K562 (cell line): ENCODE measurements around the gene RGS9BP. TPM values are rescaled to one million over a fixed set of nuclear protein-coding genes. Genes with fewer than 3 reads are reported as not detected.

Experiments
- ATAC-seq: fragments of 200-7000 bp; cut with Tn5 transposase; 3 replicates; pipeline ENCODE4 v1.9.1; 2020; ENCODE audit warnings: moderate library complexity
- BruUV-seq: library from RNA; stranded (reverse); fragments of 400-500 nt; replicated peaks from 2 replicates; lab custom pipeline; 2021; lab: Mats Ljungman, UMichigan
- CTCF ChIA-PET: fragments of 300-600 bp; formaldehyde crosslinking; extraction: SDS; loops from one replicate; lab custom pipeline; 2021; ENCODE audit warnings: low intra/inter-chr PET ratio; lab: Yijun Ruan, JAX
- POLR2A ChIA-PET: fragments of 300-600, 350-650 bp; sonication (Branson Sonifier 250); formaldehyde crosslinking; extraction: SDS; loops from one replicate; lab custom pipeline; 2021; ENCODE audit warnings: antibody characterized with exemption, inconsistent platforms; lab: Yijun Ruan, JAX
- DNase-seq, 4 experiments: peaks; one replicate each; pipeline versions ENCODE4 v3.0.0 to v3.0.0-alpha.2; 2011 to 2018; ENCODE audit warnings: low spot score in 3 of 4, mixed read lengths in 3 of 4; ENCODE audit errors: extremely low read depth in 1 of 4
- FAIRE-seq: peaks from 2 replicates; lab custom pipeline; 2011; peaks lifted over from hg19 to GRCh38; lab: Jason Lieb, UNC
- H2AFZ ChIP-seq: 2 replicates; pipeline ENCODE4 v1.6.0; 2011; ENCODE audit warnings: low read depth, low read length, control low read depth, inconsistent platforms
- H3K27ac ChIP-seq: fragments of 200-600 bp; 3 replicates; pipeline ENCODE4 v1.8.0; 2011; ENCODE audit warnings: low read depth, mild to moderate bottlenecking, control low read depth, inconsistent platforms, low read length, moderate library complexity, mixed read lengths; ENCODE audit errors: extremely low read depth
- H3K27me3 ChIP-seq, 2 experiments: fragments of 300-600 bp in 1 of 2; 2 replicates in 1 of 2; 3 replicates in 1 of 2; pipeline versions ENCODE4 v1.6.0 to v1.8.0; 2011; ENCODE audit warnings: inconsistent platforms in 2 of 2, low read length in 2 of 2, mild to moderate bottlenecking in 1 of 2, mixed read lengths in 1 of 2, moderate library complexity in 1 of 2; ENCODE audit not compliant: control insufficient read depth in 2 of 2, insufficient read depth in 2 of 2
- H3K36me3 ChIP-seq: fragments of 300-600 bp; 3 replicates; pipeline ENCODE4 v1.8.0; 2011; ENCODE audit warnings: mild to moderate bottlenecking, low read length, inconsistent platforms; ENCODE audit not compliant: control insufficient read depth, insufficient read depth
- H3K4me1 ChIP-seq, 2 experiments: fragments of 200-600 bp in 1 of 2; replicated peaks in 1 of 2; 2 replicates in 1 of 2; 3 replicates in 1 of 2; pipeline versions ENCODE4 v1.5.1 to v1.8.0; 2011; ENCODE audit warnings: inconsistent platforms in 2 of 2, low read length in 2 of 2, mild to moderate bottlenecking in 1 of 2, mixed read lengths in 1 of 2, moderate library complexity in 1 of 2; ENCODE audit not compliant: control insufficient read depth in 2 of 2, insufficient read depth in 2 of 2
- H3K4me2 ChIP-seq: 2 replicates; pipeline ENCODE4 v1.6.1; 2011; ENCODE audit warnings: low read length, control low read depth, inconsistent platforms, mixed read lengths; ENCODE audit not compliant: insufficient read depth
- H3K4me3 ChIP-seq: fragments of 200-600 bp; sonication (generic), shearing (Covaris generic); 2 replicates; pipeline ENCODE4 v1.5.1; 2016; ENCODE audit warnings: control low read depth, inconsistent platforms
- H3K79me2 ChIP-seq: fragments of 200-600 bp; 3 replicates; pipeline ENCODE4 v1.8.0; 2011; ENCODE audit warnings: low read length, inconsistent platforms; ENCODE audit not compliant: control insufficient read depth, insufficient read depth
- H3K9ac ChIP-seq, 2 experiments: 2 replicates each; pipeline versions ENCODE4 v1.6.0 to v1.6.1; 2011; ENCODE audit warnings: low read depth in 2 of 2, low read length in 2 of 2, control low read depth in 1 of 2, inconsistent platforms in 1 of 2, mild to moderate bottlenecking in 1 of 2, mixed read lengths in 1 of 2; ENCODE audit not compliant: insufficient read depth in 1 of 2
- H3K9me1 ChIP-seq: one replicate; pipeline ENCODE4 v1.6.0; 2011; ENCODE audit warnings: inconsistent platforms, mild to moderate bottlenecking, low read length, moderate library complexity; ENCODE audit not compliant: control insufficient read depth, insufficient read depth
- H3K9me3 ChIP-seq: replicated peaks from 2 replicates; pipeline ENCODE4 v1.5.1; 2011; ENCODE audit warnings: low read depth, low read length, inconsistent platforms; ENCODE audit not compliant: control insufficient read depth, insufficient read depth
- H4K20me1 ChIP-seq: replicated peaks from 2 replicates; pipeline ENCODE4 v1.6.1; 2011; ENCODE audit warnings: low read length, inconsistent platforms, mixed read lengths; ENCODE audit not compliant: control insufficient read depth, insufficient read depth
- CREM ChIP-seq: IDR thresholded peaks from 2 replicates; pipeline ENCODE4 v1.6.1; 2014; ENCODE audit warnings: antibody characterized with exemption, low read depth
- NFIC ChIP-seq: fragments of 450-650 bp; IDR thresholded peaks from 2 replicates; pipeline ENCODE4 v1.6.1; 2017; ENCODE audit warnings: mild to moderate bottlenecking, inconsistent platforms
- SIN3B ChIP-seq: fragments of 450-650 bp; IDR thresholded peaks from 2 replicates; pipeline ENCODE4 v1.6.1; 2017; ENCODE audit warnings: low read depth, mild to moderate bottlenecking, moderate library complexity
- SRSF9 ChIP-seq: fragments of 200-400 bp; formaldehyde crosslinking; IDR thresholded peaks from 2 replicates; pipeline ENCODE4 v1.6.1; 2017; ENCODE audit warnings: low read depth, low read length, borderline replicate concordance
- XRCC4 ChIP-seq: IDR thresholded peaks from one replicate; pipeline ENCODE4 v1.6.1; 2011; ENCODE audit not compliant: insufficient read depth, insufficient read length; ENCODE audit errors: extremely low read depth
- WGBS: fragments of 100-300 bp; shearing (Covaris generic); methylation state at CpG from one replicate; pipeline ENCODE4 v1.1.6; 2016; ENCODE audit warnings: low coverage, mixed read lengths; ENCODE audit not compliant: insufficient coverage; ENCODE audit errors: missing lambda C conversion rate; 5-methylcytosine and 5-hydroxymethylcytosine counted together
- in situ Hi-C: fragments of 300-500 bp; cut with MboI; formaldehyde crosslinking; loops from 4 replicates; pipeline ENCODE4 v1.15.0; 2018; ENCODE audit warnings: inconsistent platforms, mixed read lengths
- intact Hi-C: fragments of 100-400 bp; cut with micrococcal nuclease; formaldehyde crosslinking; loops from 2 replicates; pipeline ENCODE4 v1.14.2; 2022
- polyA plus RNA-seq, 8 experiments: library from polyadenylated mRNA; depleted of rRNA in 4 of 8; stranded (reverse) in 5 of 8; unstranded in 3 of 8; fragments of >200 nt; fragmentation: Nextera tagmentation in 2 of 8; fragmentation: Illumina TruSeq in 1 of 8; extraction: Ambion mirVana in 2 of 8; extraction: Trizol in 1 of 8; gene quantifications; 2 replicates each; pipeline versions ENCODE4 v1.2.1 to v1.2.3, GENCODE V29; 2011 to 2014; ENCODE audit warnings: inconsistent platforms in 1 of 8, missing spikeins in 1 of 8
- total RNA-seq, 7 experiments: library from RNA; depleted of rRNA in 6 of 7; stranded (reverse); fragments of >200 nt in 6 of 7; fragmentation: Illumina TruSeq in 2 of 7; extraction: Trizol in 2 of 7; gene quantifications; 2 replicates each; pipeline versions ENCODE4 v1.2.1 to v1.2.3, GENCODE V29; 2011 to 2021; ENCODE audit warnings: low replicate concordance in 1 of 7
- TF ChIP-seq, protein P1 (sequence below): fragments of 450-650 bp; IDR thresholded peaks from 2 replicates; pipeline ENCODE4 v1.6.1; 2016; ENCODE audit warnings: mild to moderate bottlenecking, moderate library complexity
- TF ChIP-seq, protein P2 (sequence below), 2 experiments: fragments of 200-800 bp in 1 of 2; sonication (Bioruptor generic) in 1 of 2; sonication (generic) in 1 of 2; formaldehyde crosslinking in 1 of 2; IDR thresholded peaks in 1 of 2; conservative IDR thresholded peaks in 1 of 2; 2 replicates each; pipeline versions ENCODE4 v1.5.0 to v1.6.1; 2016 to 2020; ENCODE audit warnings: missing compliant biosample characterization in 1 of 2, missing genetic modification characterization in 1 of 2, missing genetic modification reagents in 1 of 2

Gene RGS9BP
- total and polyA plus RNA-seq, 9 of the 15 experiments (the other 6 are each of a cell fraction or from before 2014, with no cell fraction given): 0.03 to 1.3 (median 0.49) TPM

DNA sequence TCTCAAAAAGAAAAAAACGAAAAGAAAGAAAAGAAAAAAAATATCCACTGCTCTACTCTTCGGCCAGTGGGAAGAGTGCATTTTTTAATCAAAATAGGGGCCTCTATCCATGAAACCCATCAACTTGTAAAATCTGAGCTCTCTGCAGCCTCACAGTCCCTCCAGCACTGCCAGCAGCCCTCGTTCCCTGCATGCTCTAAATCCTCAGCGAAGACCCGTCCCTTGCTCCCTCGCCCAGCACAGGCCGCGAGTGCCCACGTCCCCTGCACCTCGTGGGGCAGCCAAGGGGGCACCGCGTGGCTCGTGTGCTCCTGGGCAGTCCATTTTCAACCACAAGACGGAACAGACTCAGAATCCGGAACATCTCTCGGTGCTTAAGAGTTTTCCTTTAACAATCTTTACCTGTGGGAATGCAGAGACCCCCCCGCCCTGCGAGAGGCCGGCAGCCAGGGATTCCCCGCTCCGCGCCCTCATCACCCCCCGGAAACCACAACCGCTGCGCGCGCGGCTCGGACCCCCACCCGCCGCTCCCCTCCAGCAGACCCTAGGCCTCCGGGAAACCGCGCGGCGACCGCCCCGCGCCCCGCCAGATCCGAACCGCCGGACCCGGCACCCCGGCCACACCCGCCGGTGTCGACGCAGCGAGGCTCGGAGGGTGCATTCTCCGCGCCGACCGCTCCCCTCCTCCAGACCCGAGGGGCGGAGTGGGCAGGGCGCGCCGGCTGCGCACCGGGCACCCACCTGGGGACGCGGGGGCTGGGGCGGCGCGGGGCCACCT is 1.3 kb upstream of the RGS9BP start:
- in situ Hi-C loops: no loop called here
- Histone ChIP-seq H4K20me1 (no peaks in the 10 kb centered on the region; the same call in 1 of the 2 replicates), H3K4me1 (peaks cover 49 to 69% of the 10 kb centered on the region in 2 experiments), H3K79me2 (peaks cover 56% of the 10 kb centered on the region), H3K36me3 (peaks cover 13% of the 10 kb centered on the region; the same call in 1 of the 3 replicates), H2AFZ (peak overlapping the region; percentile 93), H3K27me3 (no peaks in the 10 kb centered on the region), H3K4me2 (peak overlapping the region; percentile 91), H3K9me1 (peaks cover 3% of the 10 kb centered on the region), H3K27ac (peak overlapping the region; percentile 79), H3K4me3 (peak overlapping the region; percentile 92), H3K9me3 (no peaks in the 10 kb centered on the region; the same call in 1 of the 2 replicates), H3K9ac (peak overlapping the region; percentile 71 to 96)
- intact Hi-C loops: loop anchor here (5.0 kb wide), 1 partner anchor 92 kb away; the partner anchor contains the start of gene PDCD5
- FAIRE-seq: no peak
- no peak; the same call in 2 of the 3 replicates for ATAC-seq
- ChIA-PET CTCF (no interaction called here), POLR2A (interaction anchor here (0.6 to 1.2 kb wide), 5 partner anchors 10 to 302 kb away, joined by 3 to 6 read pairs (median 4); partner anchors contain the start of gene NUDT19)
- DNase-seq: no peak
- WGBS: 2% methylated on average over 24 of the region's 67 CpGs
- BruUV-seq: TSS peak; percentile 42
- TF ChIP-seq, protein P1, sequence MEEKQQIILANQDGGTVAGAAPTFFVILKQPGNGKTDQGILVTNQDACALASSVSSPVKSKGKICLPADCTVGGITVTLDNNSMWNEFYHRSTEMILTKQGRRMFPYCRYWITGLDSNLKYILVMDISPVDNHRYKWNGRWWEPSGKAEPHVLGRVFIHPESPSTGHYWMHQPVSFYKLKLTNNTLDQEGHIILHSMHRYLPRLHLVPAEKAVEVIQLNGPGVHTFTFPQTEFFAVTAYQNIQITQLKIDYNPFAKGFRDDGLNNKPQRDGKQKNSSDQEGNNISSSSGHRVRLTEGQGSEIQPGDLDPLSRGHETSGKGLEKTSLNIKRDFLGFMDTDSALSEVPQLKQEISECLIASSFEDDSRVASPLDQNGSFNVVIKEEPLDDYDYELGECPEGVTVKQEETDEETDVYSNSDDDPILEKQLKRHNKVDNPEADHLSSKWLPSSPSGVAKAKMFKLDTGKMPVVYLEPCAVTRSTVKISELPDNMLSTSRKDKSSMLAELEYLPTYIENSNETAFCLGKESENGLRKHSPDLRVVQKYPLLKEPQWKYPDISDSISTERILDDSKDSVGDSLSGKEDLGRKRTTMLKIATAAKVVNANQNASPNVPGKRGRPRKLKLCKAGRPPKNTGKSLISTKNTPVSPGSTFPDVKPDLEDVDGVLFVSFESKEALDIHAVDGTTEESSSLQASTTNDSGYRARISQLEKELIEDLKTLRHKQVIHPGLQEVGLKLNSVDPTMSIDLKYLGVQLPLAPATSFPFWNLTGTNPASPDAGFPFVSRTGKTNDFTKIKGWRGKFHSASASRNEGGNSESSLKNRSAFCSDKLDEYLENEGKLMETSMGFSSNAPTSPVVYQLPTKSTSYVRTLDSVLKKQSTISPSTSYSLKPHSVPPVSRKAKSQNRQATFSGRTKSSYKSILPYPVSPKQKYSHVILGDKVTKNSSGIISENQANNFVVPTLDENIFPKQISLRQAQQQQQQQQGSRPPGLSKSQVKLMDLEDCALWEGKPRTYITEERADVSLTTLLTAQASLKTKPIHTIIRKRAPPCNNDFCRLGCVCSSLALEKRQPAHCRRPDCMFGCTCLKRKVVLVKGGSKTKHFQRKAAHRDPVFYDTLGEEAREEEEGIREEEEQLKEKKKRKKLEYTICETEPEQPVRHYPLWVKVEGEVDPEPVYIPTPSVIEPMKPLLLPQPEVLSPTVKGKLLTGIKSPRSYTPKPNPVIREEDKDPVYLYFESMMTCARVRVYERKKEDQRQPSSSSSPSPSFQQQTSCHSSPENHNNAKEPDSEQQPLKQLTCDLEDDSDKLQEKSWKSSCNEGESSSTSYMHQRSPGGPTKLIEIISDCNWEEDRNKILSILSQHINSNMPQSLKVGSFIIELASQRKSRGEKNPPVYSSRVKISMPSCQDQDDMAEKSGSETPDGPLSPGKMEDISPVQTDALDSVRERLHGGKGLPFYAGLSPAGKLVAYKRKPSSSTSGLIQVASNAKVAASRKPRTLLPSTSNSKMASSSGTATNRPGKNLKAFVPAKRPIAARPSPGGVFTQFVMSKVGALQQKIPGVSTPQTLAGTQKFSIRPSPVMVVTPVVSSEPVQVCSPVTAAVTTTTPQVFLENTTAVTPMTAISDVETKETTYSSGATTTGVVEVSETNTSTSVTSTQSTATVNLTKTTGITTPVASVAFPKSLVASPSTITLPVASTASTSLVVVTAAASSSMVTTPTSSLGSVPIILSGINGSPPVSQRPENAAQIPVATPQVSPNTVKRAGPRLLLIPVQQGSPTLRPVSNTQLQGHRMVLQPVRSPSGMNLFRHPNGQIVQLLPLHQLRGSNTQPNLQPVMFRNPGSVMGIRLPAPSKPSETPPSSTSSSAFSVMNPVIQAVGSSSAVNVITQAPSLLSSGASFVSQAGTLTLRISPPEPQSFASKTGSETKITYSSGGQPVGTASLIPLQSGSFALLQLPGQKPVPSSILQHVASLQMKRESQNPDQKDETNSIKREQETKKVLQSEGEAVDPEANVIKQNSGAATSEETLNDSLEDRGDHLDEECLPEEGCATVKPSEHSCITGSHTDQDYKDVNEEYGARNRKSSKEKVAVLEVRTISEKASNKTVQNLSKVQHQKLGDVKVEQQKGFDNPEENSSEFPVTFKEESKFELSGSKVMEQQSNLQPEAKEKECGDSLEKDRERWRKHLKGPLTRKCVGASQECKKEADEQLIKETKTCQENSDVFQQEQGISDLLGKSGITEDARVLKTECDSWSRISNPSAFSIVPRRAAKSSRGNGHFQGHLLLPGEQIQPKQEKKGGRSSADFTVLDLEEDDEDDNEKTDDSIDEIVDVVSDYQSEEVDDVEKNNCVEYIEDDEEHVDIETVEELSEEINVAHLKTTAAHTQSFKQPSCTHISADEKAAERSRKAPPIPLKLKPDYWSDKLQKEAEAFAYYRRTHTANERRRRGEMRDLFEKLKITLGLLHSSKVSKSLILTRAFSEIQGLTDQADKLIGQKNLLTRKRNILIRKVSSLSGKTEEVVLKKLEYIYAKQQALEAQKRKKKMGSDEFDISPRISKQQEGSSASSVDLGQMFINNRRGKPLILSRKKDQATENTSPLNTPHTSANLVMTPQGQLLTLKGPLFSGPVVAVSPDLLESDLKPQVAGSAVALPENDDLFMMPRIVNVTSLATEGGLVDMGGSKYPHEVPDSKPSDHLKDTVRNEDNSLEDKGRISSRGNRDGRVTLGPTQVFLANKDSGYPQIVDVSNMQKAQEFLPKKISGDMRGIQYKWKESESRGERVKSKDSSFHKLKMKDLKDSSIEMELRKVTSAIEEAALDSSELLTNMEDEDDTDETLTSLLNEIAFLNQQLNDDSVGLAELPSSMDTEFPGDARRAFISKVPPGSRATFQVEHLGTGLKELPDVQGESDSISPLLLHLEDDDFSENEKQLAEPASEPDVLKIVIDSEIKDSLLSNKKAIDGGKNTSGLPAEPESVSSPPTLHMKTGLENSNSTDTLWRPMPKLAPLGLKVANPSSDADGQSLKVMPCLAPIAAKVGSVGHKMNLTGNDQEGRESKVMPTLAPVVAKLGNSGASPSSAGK: peak; percentile 85
- TF ChIP-seq SIN3B (peak; percentile 46; the same call in 1 of the 2 replicates), XRCC4 (no peak), CREM (no peak), SRSF9 (no peak), NFIC (0 out of 2 replicates have a peak, but pooled peaks have one; percentile 6)
- TF ChIP-seq, protein P2, sequence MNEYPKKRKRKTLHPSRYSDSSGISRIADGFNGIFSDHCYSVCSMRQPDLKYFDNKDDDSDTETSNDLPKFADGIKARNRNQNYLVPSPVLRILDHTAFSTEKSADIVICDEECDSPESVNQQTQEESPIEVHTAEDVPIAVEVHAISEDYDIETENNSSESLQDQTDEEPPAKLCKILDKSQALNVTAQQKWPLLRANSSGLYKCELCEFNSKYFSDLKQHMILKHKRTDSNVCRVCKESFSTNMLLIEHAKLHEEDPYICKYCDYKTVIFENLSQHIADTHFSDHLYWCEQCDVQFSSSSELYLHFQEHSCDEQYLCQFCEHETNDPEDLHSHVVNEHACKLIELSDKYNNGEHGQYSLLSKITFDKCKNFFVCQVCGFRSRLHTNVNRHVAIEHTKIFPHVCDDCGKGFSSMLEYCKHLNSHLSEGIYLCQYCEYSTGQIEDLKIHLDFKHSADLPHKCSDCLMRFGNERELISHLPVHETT (CRISPR knock-in tag; conservative IDR thresholded peaks at IDR 0.05 in 1 of 2, IDR thresholded peaks at IDR 0.05 in 1 of 2): peak in 1 of 2 experiments; percentile 25; a peak in 1 of 4 replicates
